HG03103 (cell line): ENCODE results near the gene FYTTD1.

Experiments used
- ATAC-seq: cut with Tn5 transposase; IDR thresholded peaks from one replicate; pipeline ENCODE4 v1.9.1; 2021; ENCODE audit warnings: low read depth; ENCODE audit not compliant: unreplicated experiment

Gene FYTTD1

GRCh38 chr3:197829397-197830045 is 79.8 kb downstream of the FYTTD1 start:
- no peak for ATAC-seq

- no peak for ATAC-seq
Observed at GRCh38 chr3:197830308-197830966, 80.8 kb downstream of the FYTTD1 start.

- ATAC-seq = no peak
Observed at GRCh38 chr3:197830967-197831313, 81.3 kb downstream of the FYTTD1 start.

- ATAC-seq = no peak
Observed at GRCh38 chr3:197833930-197834715, 84.4 kb downstream of the FYTTD1 start.

- ATAC-seq = no peak
Observed at GRCh38 chr3:197835509-197835908, 85.8 kb downstream of the FYTTD1 start.

GRCh38 chr3:197836244-197836643 is 86.6 kb downstream of the FYTTD1 start:
- no peak for ATAC-seq
